HepG2 (cell line): ENCODE data around the gene KIF1C. TPM values are rescaled to one million over a fixed set of nuclear protein-coding genes. Genes with fewer than 3 reads are reported as not detected.

ENCODE experiments used
- AKNA ChIP-seq: sonication (generic); formaldehyde crosslinking; IDR thresholded peaks from 2 replicates; pipeline ENCODE4 v1.4.0; 2020; ENCODE audit warnings: missing genetic modification reagents, borderline replicate concordance
- ARNT ChIP-seq: fragments of 450-650 bp; IDR thresholded peaks from 2 replicates; pipeline ENCODE4 v1.6.1; 2017
- BORCS8-MEF2B ChIP-seq: sonication (generic); formaldehyde crosslinking; IDR thresholded peaks from 2 replicates; pipeline ENCODE4 v1.8.0; 2022; ENCODE audit warnings: mild to moderate bottlenecking, missing genetic modification reagents
- CEBPB ChIP-seq: IDR thresholded peaks from 2 replicates; pipeline ENCODE4 v1.6.1; 2011; ENCODE audit warnings: low read depth, low read length, improper control_type of control experiment, borderline replicate concordance
- MED13 ChIP-seq: sonication (generic); formaldehyde crosslinking; IDR thresholded peaks from 2 replicates; pipeline ENCODE4 v1.5.0; 2020; ENCODE audit warnings: missing genetic modification reagents
- MIXL1 ChIP-seq: IDR thresholded peaks from 2 replicates; pipeline ENCODE4 v1.6.1; 2016
- NFE2 ChIP-seq: sonication (generic); formaldehyde crosslinking; IDR thresholded peaks from 2 replicates; pipeline ENCODE4 v1.4.0; 2020; ENCODE audit warnings: missing genetic modification reagents
- RFX3 ChIP-seq: IDR thresholded peaks from 2 replicates; pipeline ENCODE4 v1.6.1; 2016; ENCODE audit warnings: missing biosample characterization, missing genetic modification reagents
- TERF1 ChIP-seq: sonication (generic); formaldehyde crosslinking; IDR thresholded peaks from 2 replicates; pipeline ENCODE4 v1.8.0; 2022; ENCODE audit warnings: mild to moderate bottlenecking, missing genetic modification reagents, moderate library complexity
- THAP9 ChIP-seq: sonication (generic); formaldehyde crosslinking; IDR thresholded peaks from 2 replicates; pipeline ENCODE4; 2020; ENCODE audit warnings: missing genetic modification reagents, mild to moderate bottlenecking, borderline replicate concordance
- TRAFD1 ChIP-seq: sonication (generic); formaldehyde crosslinking; IDR thresholded peaks from 2 replicates; pipeline ENCODE4 v1.5.1; 2020; ENCODE audit warnings: missing genetic modification reagents, mild to moderate bottlenecking, borderline replicate concordance
- ZNF121 ChIP-seq: sonication (generic); formaldehyde crosslinking; IDR thresholded peaks from 2 replicates; pipeline ENCODE4 v1.5.0; 2020; ENCODE audit warnings: mild to moderate bottlenecking, missing genetic modification reagents
- ZNF33A ChIP-seq: sonication (generic); formaldehyde crosslinking; IDR thresholded peaks from 2 replicates; pipeline ENCODE4 v1.5.1; 2020; ENCODE audit warnings: missing genetic modification reagents, mild to moderate bottlenecking, moderate library complexity, borderline replicate concordance
- ZNF501 ChIP-seq: sonication (generic); formaldehyde crosslinking; IDR thresholded peaks from 2 replicates; pipeline ENCODE4 v1.5.1; 2020; ENCODE audit warnings: mild to moderate bottlenecking, moderate library complexity, missing genetic modification reagents
- ZNF589 ChIP-seq: sonication (generic); formaldehyde crosslinking; conservative IDR thresholded peaks from 2 replicates; pipeline ENCODE4 v1.8.0; 2022; ENCODE audit warnings: mild to moderate bottlenecking, moderate library complexity, missing genetic modification reagents
- polyA plus RNA-seq, 8 experiments: library from polyadenylated mRNA; depleted of rRNA in 3 of 8; stranded (reverse) in 7 of 8; unstranded in 1 of 8; fragments of >200 nt; fragmentation: Illumina TruSeq in 4 of 8; extraction: Trizol in 4 of 8; gene quantifications; 2 replicates each; pipeline versions ENCODE4 v1.2.1 to v1.2.3, GENCODE V29; 2011 to 2016; ENCODE audit warnings: low read depth in 4 of 8, missing spikeins in 1 of 8, mixed read lengths in 1 of 8; ENCODE audit not compliant: insufficient read depth in 1 of 8
- total RNA-seq, 5 experiments: library from RNA; depleted of rRNA; stranded (reverse); fragments of >200 nt; fragmentation: Illumina TruSeq; extraction: Trizol; gene quantifications; 2 replicates each; pipeline ENCODE4 v1.2.3, GENCODE V29; 2016; ENCODE audit warnings: low read depth in 1 of 5

The KIF1C gene
- total and polyA plus RNA-seq, 2 of the 13 experiments (the other 11 are each of a cell fraction or from before 2014, with no cell fraction given): 70.0 to 104 TPM

- TF ChIP-seq TERF1 (CRISPR knock-in tag) (0 out of 2 replicates have a peak, but pooled peaks have one; percentile 33), CEBPB (no peak), AKNA (CRISPR knock-in tag) (no peak), TRAFD1 (CRISPR knock-in tag) (0 out of 2 replicates have a peak, but pooled peaks have one; percentile 67), RFX3 (no peak), MED13 (no peak), ZNF33A (CRISPR knock-in tag) (no peak), ZNF589 (CRISPR knock-in tag) (no peak; the same call in 1 of the 2 replicates), NFE2 (CRISPR knock-in tag) (no peak), ZNF121 (CRISPR knock-in tag) (peak; percentile 54; the same call in 1 of the 2 replicates), ZNF501 (CRISPR knock-in tag) (no peak), MIXL1 (CRISPR knock-in tag) (0 out of 2 replicates have a peak, but pooled peaks have one; percentile 42), ARNT (no peak), THAP9 (CRISPR knock-in tag) (peak; percentile 37; the same call in 1 of the 2 replicates), BORCS8-MEF2B (CRISPR knock-in tag) (peak; percentile 78; the same call in 1 of the 2 replicates)
Observed at GRCh38 chr17:4998732-4999429, 1.1 kb downstream of the KIF1C start (continued).
